Muscle layer of colon (tissue), 2 donors: ENCODE data around the gene CYP1A2.

ENCODE experiments used
- H3K27ac ChIP-seq: one replicate; pipeline ENCODE4 v1.7.0; 2013; ENCODE audit warnings: low read depth, mild to moderate bottlenecking, low read length, moderate library complexity
- H3K27me3 ChIP-seq, 2 donors: one replicate each; pipeline ENCODE4 v1.7.0; 2013; ENCODE audit warnings: low read length in 2 of 2, mild to moderate bottlenecking in 2 of 2; ENCODE audit not compliant: insufficient read depth in 2 of 2, control insufficient read depth in 1 of 2
- H3K36me3 ChIP-seq: one replicate; pipeline ENCODE4 v1.7.0; 2013; ENCODE audit warnings: mild to moderate bottlenecking, low read length; ENCODE audit not compliant: insufficient read depth
- H3K4me1 ChIP-seq: one replicate; pipeline ENCODE4 v1.7.0; 2013; ENCODE audit warnings: mild to moderate bottlenecking, low read length; ENCODE audit not compliant: insufficient read depth
- H3K4me3 ChIP-seq, 2 donors: one replicate each; pipeline ENCODE4 v1.7.0; 2013; ENCODE audit warnings: low read length in 2 of 2, low read depth in 1 of 2, mild to moderate bottlenecking in 1 of 2, moderate library complexity in 1 of 2
- H3K9ac ChIP-seq: one replicate; pipeline ENCODE4 v1.7.0; 2013; ENCODE audit warnings: low read length
- H3K9me3 ChIP-seq: one replicate; pipeline ENCODE4 v1.7.0; 2013; ENCODE audit warnings: mild to moderate bottlenecking, low read length
- donor health status: abdominal sarcoma.
- donor health status: Adenocarcinoma of cecum.

CYP1A2 gene

GRCh38 chr15:74778599-74778970 is 29.9 kb downstream of the CYP1A2 start:
- Histone ChIP-seq H3K9ac (no peak overlapping the region), H3K4me1 (peaks cover 24% of the 10 kb centered on the region), H3K27ac (no peak overlapping the region), H3K4me3 (no peak overlapping the region), H3K27me3 (no peaks in the 10 kb centered on the region), H3K36me3 (no peaks in the 10 kb centered on the region), H3K9me3 (no peaks in the 10 kb centered on the region)

GRCh38 chr15:74779162-74779648 is 30.6 kb downstream of the CYP1A2 start:
- H3K4me1 ChIP-seq, result peaks cover 29% of the 10 kb centered on the region
- H3K9me3 ChIP-seq, result no peaks in the 10 kb centered on the region
- H3K4me3 ChIP-seq, result no peak overlapping the region
- no peaks in the 10 kb centered on the region for H3K36me3 ChIP-seq
- no peak overlapping the region for H3K9ac ChIP-seq
- H3K27ac ChIP-seq, result no peak overlapping the region
- no peaks in the 10 kb centered on the region for H3K27me3 ChIP-seq

- Histone ChIP-seq H3K4me1 (peaks cover 41% of the 10 kb centered on the region), H3K27ac (no peak overlapping the region), H3K36me3 (no peaks in the 10 kb centered on the region), H3K27me3 (no peaks in the 10 kb centered on the region), H3K9ac (no peak overlapping the region), H3K9me3 (no peaks in the 10 kb centered on the region), H3K4me3 (peak overlapping the region in 1 of 2 donors; percentile 46)
Observed at GRCh38 chr15:74780523-74781430, 32.1 kb downstream of the CYP1A2 start.

- no peaks in the 10 kb centered on the region for H3K36me3 ChIP-seq
- peak within 1 kb of the TSS; percentile 79 to 94 for H3K4me3 ChIP-seq
- no peaks in the 10 kb centered on the region for H3K9me3 ChIP-seq
- no peaks in the 10 kb centered on the region for H3K27me3 ChIP-seq
- peaks cover 47% of the 10 kb centered on the region for H3K4me1 ChIP-seq
- peak within 1 kb of the TSS; percentile 81 for H3K27ac ChIP-seq
- peak within 1 kb of the TSS; percentile 78 for H3K9ac ChIP-seq
Observed at GRCh38 chr15:74781431-74782258, 33.0 kb downstream of the CYP1A2 start, which contains the start of gene CSK. CSK (plus strand) TSS chr15:74782080; CDS start chr15:74798298, 16,218 bp downstream.

- Histone ChIP-seq H3K4me3 (peak overlapping the region; percentile 79 to 94), H3K4me1 (peaks cover 55% of the 10 kb centered on the region), H3K9me3 (no peaks in the 10 kb centered on the region), H3K27ac (peak overlapping the region; percentile 81), H3K36me3 (no peaks in the 10 kb centered on the region), H3K27me3 (no peaks in the 10 kb centered on the region), H3K9ac (peak overlapping the region; percentile 78)
Observed at GRCh38 chr15:74782259-74783071, 33.8 kb downstream of the CYP1A2 start.

- Histone ChIP-seq H3K27ac (peak overlapping the region; percentile 81), H3K9ac (peak overlapping the region; percentile 78), H3K9me3 (no peaks in the 10 kb centered on the region), H3K27me3 (no peaks in the 10 kb centered on the region), H3K4me1 (peaks cover 60% of the 10 kb centered on the region), H3K4me3 (peak overlapping the region; percentile 79 to 94), H3K36me3 (no peaks in the 10 kb centered on the region)
Observed at GRCh38 chr15:74783072-74783807, 34.6 kb downstream of the CYP1A2 start.

- Histone ChIP-seq H3K9ac (peak overlapping the region; percentile 78), H3K36me3 (no peaks in the 10 kb centered on the region), H3K27ac (peak overlapping the region; percentile 81), H3K9me3 (no peaks in the 10 kb centered on the region), H3K4me1 (peaks cover 66% of the 10 kb centered on the region), H3K27me3 (no peaks in the 10 kb centered on the region), H3K4me3 (peak overlapping the region; percentile 15 to 94)
Observed at GRCh38 chr15:74783808-74784175, 35.1 kb downstream of the CYP1A2 start.

GRCh38 chr15:74784426-74785193 is 36.0 kb downstream of the CYP1A2 start:
- Histone ChIP-seq H3K36me3 (no peaks in the 10 kb centered on the region), H3K4me1 (peaks cover 74% of the 10 kb centered on the region), H3K27me3 (no peaks in the 10 kb centered on the region), H3K4me3 (no peak overlapping the region), H3K9me3 (no peaks in the 10 kb centered on the region), H3K27ac (no peak overlapping the region), H3K9ac (no peak overlapping the region)

GRCh38 chr15:74785194-74786032 is 36.8 kb downstream of the CYP1A2 start:
- Histone ChIP-seq H3K9ac (no peak overlapping the region), H3K27me3 (no peaks in the 10 kb centered on the region), H3K9me3 (no peaks in the 10 kb centered on the region), H3K4me1 (peaks cover 82% of the 10 kb centered on the region), H3K4me3 (no peak overlapping the region), H3K36me3 (no peaks in the 10 kb centered on the region), H3K27ac (no peak overlapping the region)
